ENCODE data around the gene SSPN.

DNA sequence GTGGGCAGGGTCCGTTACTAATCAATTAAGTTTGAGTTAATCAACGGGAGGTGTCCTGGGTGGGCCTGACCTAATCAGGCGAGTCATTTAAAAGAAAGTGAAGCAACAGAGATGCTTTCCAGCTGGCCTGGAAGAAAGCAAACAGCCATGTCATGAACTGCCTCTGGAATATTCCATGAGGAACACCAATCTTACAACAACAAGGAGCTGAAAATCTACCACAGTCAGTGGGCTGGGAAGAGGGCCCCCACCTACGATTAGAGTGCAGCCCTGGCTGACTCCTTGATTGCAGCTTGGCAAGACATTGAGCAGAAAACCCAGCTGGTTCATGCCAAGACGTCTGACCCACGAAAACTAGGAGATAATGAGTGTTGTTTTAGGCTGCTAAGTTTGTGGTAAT, 56.2 kb downstream of the SSPN start:
- TF ChIP-seq YY1 (IDR thresholded peaks at IDR 0.05; ENCODE audit: insufficient read depth, insufficient read length): no peak
- no peak for TF ChIP-seq SUZ12 (IDR thresholded peaks at IDR 0.05; ENCODE audit: extremely low read depth, insufficient read depth, insufficient read length)
